ENCODE data around the gene MORN5. TPM values are rescaled to one million over a fixed set of nuclear protein-coding genes. Genes with fewer than 3 reads are reported as not detected.
A peak's percentile ranks its signal among the peaks of the same experiment; 100 is the strongest.

MORN5 gene
- total and polyA plus RNA-seq, 2 experiments from 2014 or later = not detected

- peak overlapping the region; percentile 85 for H3K4me2 ChIP-seq
Observed at GRCh38 chr9:122220673-122221182, 61.0 kb downstream of the MORN5 start.

GRCh38 chr9:122221183-122221811 is 61.6 kb downstream of the MORN5 start:
- peak; percentile 87 for DNase-seq (ENCODE audit: low spot score)
- peak; percentile 16 for ATAC-seq
- no peak overlapping the region for H3K27ac Mint-ChIP-seq
- H3K4me2 ChIP-seq = peak overlapping the region; percentile 85
- peaks cover 2% of the 10 kb centered on the region; the same call in 1 of the 2 replicates for H3K9me2 ChIP-seq (ENCODE audit: insufficient read depth)
- H4K20me1 ChIP-seq (replicated peaks; ENCODE audit: insufficient read depth) = peaks cover 10% of the 10 kb centered on the region; the same call in 1 of the 2 replicates
- peaks cover 9% of the 10 kb centered on the region for H3F3A ChIP-seq (replicated peaks; ENCODE audit: low read depth)
- peaks cover 41% of the 10 kb centered on the region for H3K4me1 ChIP-seq (ENCODE audit: insufficient read depth)
- no peak overlapping the region for H3K27ac ChIP-seq (ENCODE audit: low read depth)
- H3K79me2 ChIP-seq (replicated peaks; ENCODE audit: insufficient read depth) = no peaks in the 10 kb centered on the region
- peaks cover 100% of the 10 kb centered on the region for H3K27me3 Mint-ChIP-seq (ENCODE audit: insufficient read depth, low read depth, poor library complexity)
- H3K4me1 Mint-ChIP-seq = peaks cover 56% of the 10 kb centered on the region
- no peaks in the 10 kb centered on the region for H3K36me3 ChIP-seq (ENCODE audit: insufficient read depth)
- H3K4me3 ChIP-seq = peak overlapping the region; percentile 63
- no peaks in the 10 kb centered on the region; the same call in 2 of the 3 replicates for H3K36me3 Mint-ChIP-seq (ENCODE audit: low read depth)
- H3K9me3 Mint-ChIP-seq = peaks cover 11% of the 10 kb centered on the region
- H3K4me3 Mint-ChIP-seq = peak overlapping the region; percentile 71
- peak overlapping the region; percentile 97 for H2AFZ ChIP-seq
- peaks cover 100% of the 10 kb centered on the region for H3K27me3 ChIP-seq (ENCODE audit: insufficient read depth)
- TF ChIP-seq REST (IDR thresholded peaks at IDR 0.05; ENCODE audit: unreplicated experiment) (no peak), NANOG (IDR thresholded peaks at IDR 0.05; ENCODE audit: borderline replicate concordance) (no peak), POLR2AphosphoS5 (IDR thresholded peaks at IDR 0.05; ENCODE audit: low read depth) (no peak), ETS1 (IDR thresholded peaks at IDR 0.05) (no peak), ZNF331 (CRISPR knock-in tag; IDR thresholded peaks at IDR 0.05; ENCODE audit: low read depth) (no peak), CTCF (conservative IDR thresholded peaks at IDR 0.05; ENCODE audit: low read depth in 2 of 2) (no peak)

More at GRCh38 chr9:122220673-122221182, 61.0 kb downstream of the MORN5 start:
- Histone ChIP-seq H2AFZ (peak overlapping the region; percentile 97), H3K27ac (ENCODE audit: low read depth) (no peak overlapping the region), H3K79me2 (replicated peaks; ENCODE audit: insufficient read depth) (no peaks in the 10 kb centered on the region), H3K36me3 (ENCODE audit: insufficient read depth) (no peaks in the 10 kb centered on the region), H3K9me2 (ENCODE audit: insufficient read depth) (peaks cover 3% of the 10 kb centered on the region; the same call in 1 of the 2 replicates), H3K27me3 (ENCODE audit: insufficient read depth) (peaks cover 100% of the 10 kb centered on the region), H3K4me1 (ENCODE audit: insufficient read depth) (peaks cover 41% of the 10 kb centered on the region), H3F3A (replicated peaks; ENCODE audit: low read depth) (peaks cover 13% of the 10 kb centered on the region), H4K20me1 (replicated peaks; ENCODE audit: insufficient read depth) (peaks cover 10% of the 10 kb centered on the region; the same call in 1 of the 2 replicates), H3K4me3 (peak overlapping the region; percentile 63)
- Mint-ChIP-seq H3K36me3 (ENCODE audit: low read depth) (no peaks in the 10 kb centered on the region; the same call in 2 of the 3 replicates), H3K27me3 (ENCODE audit: insufficient read depth, low read depth, poor library complexity) (peaks cover 100% of the 10 kb centered on the region), H3K4me1 (peaks cover 53% of the 10 kb centered on the region), H3K27ac (no peak overlapping the region), H3K9me3 (peaks cover 11% of the 10 kb centered on the region), H3K4me3 (peak overlapping the region; percentile 71)
- ATAC-seq (no peak), DNase-seq (ENCODE audit: low spot score) (no peak)
- no peak for TF ChIP-seq JUNB (IDR thresholded peaks at IDR 0.05; ENCODE audit: unreplicated experiment)
- TF ChIP-seq EZH2phosphoT487 (IDR thresholded peaks at IDR 0.05; ENCODE audit: unreplicated experiment) = no peak
- TF ChIP-seq EZH2 (IDR thresholded peaks at IDR 0.05; ENCODE audit: low read depth, unreplicated experiment) = peak; percentile 81
